Kidney (tissue), 14 donors: ENCODE data around the gene CPSF7. TPM values are rescaled to one million over a fixed set of nuclear protein-coding genes. Genes with fewer than 3 reads are reported as not detected.

Source experiments
- DNase-seq, 5 donors: peaks; one replicate each; pipeline ENCODE4 v3.0.0-alpha.2; 2013 to 2020
- FAIRE-seq: peaks from 2 replicates; lab custom pipeline; 2012; peaks lifted over from hg19 to GRCh38; lab: Jason Lieb, UNC
- H3K27ac ChIP-seq, 2 donors: one replicate each; pipeline ENCODE4 v1.7.0; 2013; ENCODE audit warnings: low read depth in 2 of 2, low read length in 2 of 2, inconsistent platforms in 1 of 2
- H3K27me3 ChIP-seq: one replicate; pipeline ENCODE4 v1.7.1; 2013; ENCODE audit warnings: low read length, inconsistent platforms; ENCODE audit not compliant: control insufficient read depth, insufficient read depth
- H3K36me3 ChIP-seq, 3 donors: one replicate each; pipeline versions ENCODE4 v1.7.0 to v1.7.1; 2013; ENCODE audit warnings: low read length in 3 of 3, control low read depth in 1 of 3, inconsistent platforms in 1 of 3; ENCODE audit not compliant: insufficient read depth in 3 of 3, control insufficient read depth in 2 of 3
- H3K4me1 ChIP-seq, 3 donors: one replicate each; pipeline versions ENCODE4 v1.7.0 to v1.7.1; 2013; ENCODE audit warnings: low read length in 3 of 3, inconsistent platforms in 1 of 3, low read depth in 1 of 3; ENCODE audit not compliant: control insufficient read depth in 2 of 3, insufficient read depth in 2 of 3
- H3K4me3 ChIP-seq, 3 donors: one replicate each; pipeline versions ENCODE4 v1.7.0 to v1.8.1; 2013; ENCODE audit warnings: low read length in 3 of 3, control low read depth in 1 of 3, inconsistent platforms in 1 of 3
- H3K9ac ChIP-seq, 3 donors: one replicate each; pipeline versions ENCODE4 v1.7.0 to v1.7.1; 2013; ENCODE audit warnings: low read length in 3 of 3, control low read depth in 1 of 3, inconsistent platforms in 1 of 3
- H3K9me3 ChIP-seq, 3 donors: one replicate each; pipeline versions ENCODE4 v1.7.0 to v1.7.1; 2013; ENCODE audit warnings: low read length in 3 of 3, control low read depth in 1 of 3, inconsistent platforms in 1 of 3; ENCODE audit not compliant: control insufficient read depth in 2 of 3, insufficient read depth in 1 of 3
- intact Hi-C: fragments of 100-400 bp; cut with DNase I; formaldehyde crosslinking; loops from one replicate; pipeline ENCODE4 v1.11.1; 2022
- polyA plus RNA-seq: library from polyadenylated mRNA; stranded (reverse); fragments of 350-450 nt; fragmentation: Illumina TruSeq; extraction: RNeasy Lipid Tissue Mini Kit (QIAGEN cat#74804); gene quantifications from one replicate; pipeline ENCODE4 v1.2.3, GENCODE V29; 2014; ENCODE audit warnings: low read depth, low replicate concordance; ENCODE audit not compliant: insufficient read depth
- total RNA-seq: library from RNA; stranded (reverse); fragmentation: NEBNext Ultra II Directional; extraction: Animal tissue kit (Norgen Biotek cat#: 25700); gene quantifications from one replicate; pipeline ENCODE4 v1.2.1, GENCODE V29; 2021
- TF ChIP-seq, protein P1 (sequence below): IDR thresholded peaks from 3 replicates; pipeline ENCODE4 v1.5.1; 2012; ENCODE audit warnings: mild to moderate bottlenecking, moderate library complexity, borderline replicate concordance; ENCODE audit not compliant: insufficient read depth; ENCODE audit errors: extremely low read depth
- donor health status: control.
- donor health status: control.
- donor health status: control.
- donor health status: control.
- donor health status: control.
- donor health status: DM: yes; HTN: yes; CAD: no.
- donor health status: Normal renal cell carcinoma (clear cell type).

The CPSF7 gene
- total and polyA plus RNA-seq, 2 donors from 2014 or later, result 28.4 to 94.5 TPM

DNA sequence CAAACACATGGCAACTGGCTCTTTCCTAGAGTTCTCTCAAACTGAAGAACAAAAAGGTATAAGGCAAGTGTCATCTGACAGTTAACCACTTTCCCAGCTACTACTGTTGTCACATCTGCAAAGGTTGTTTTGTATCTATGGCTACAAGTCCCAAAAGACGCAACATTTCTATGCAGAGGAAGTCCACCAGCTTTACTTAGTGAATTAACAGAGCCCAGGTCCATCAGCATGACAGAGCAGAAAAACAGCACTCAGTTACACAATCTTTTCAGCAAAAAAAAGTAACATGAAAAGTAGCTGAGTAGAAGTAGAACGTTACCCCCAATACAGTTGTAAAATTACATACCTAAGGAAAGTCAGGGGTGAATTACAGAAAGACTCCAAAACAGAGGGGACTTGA, 12.1 kb downstream of the CPSF7 start:
- TF ChIP-seq, protein P1, sequence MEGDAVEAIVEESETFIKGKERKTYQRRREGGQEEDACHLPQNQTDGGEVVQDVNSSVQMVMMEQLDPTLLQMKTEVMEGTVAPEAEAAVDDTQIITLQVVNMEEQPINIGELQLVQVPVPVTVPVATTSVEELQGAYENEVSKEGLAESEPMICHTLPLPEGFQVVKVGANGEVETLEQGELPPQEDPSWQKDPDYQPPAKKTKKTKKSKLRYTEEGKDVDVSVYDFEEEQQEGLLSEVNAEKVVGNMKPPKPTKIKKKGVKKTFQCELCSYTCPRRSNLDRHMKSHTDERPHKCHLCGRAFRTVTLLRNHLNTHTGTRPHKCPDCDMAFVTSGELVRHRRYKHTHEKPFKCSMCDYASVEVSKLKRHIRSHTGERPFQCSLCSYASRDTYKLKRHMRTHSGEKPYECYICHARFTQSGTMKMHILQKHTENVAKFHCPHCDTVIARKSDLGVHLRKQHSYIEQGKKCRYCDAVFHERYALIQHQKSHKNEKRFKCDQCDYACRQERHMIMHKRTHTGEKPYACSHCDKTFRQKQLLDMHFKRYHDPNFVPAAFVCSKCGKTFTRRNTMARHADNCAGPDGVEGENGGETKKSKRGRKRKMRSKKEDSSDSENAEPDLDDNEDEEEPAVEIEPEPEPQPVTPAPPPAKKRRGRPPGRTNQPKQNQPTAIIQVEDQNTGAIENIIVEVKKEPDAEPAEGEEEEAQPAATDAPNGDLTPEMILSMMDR, result no peak
- peaks cover 19 to 80% (median 47%) of the 10 kb centered on the region in 3 donors for H3K36me3 ChIP-seq
- no peak for DNase-seq
- H3K4me1 ChIP-seq, result peaks cover 0 to 2% (median 0%) of the 10 kb centered on the region in 3 donors
- no peak overlapping the region for H3K4me3 ChIP-seq
- no peaks in the 10 kb centered on the region for H3K27me3 ChIP-seq
- H3K9ac ChIP-seq, result no peak overlapping the region
- no peaks in the 10 kb centered on the region for H3K9me3 ChIP-seq
- H3K27ac ChIP-seq, result no peak overlapping the region
- FAIRE-seq, result no peak
- intact Hi-C loops, result no loop called here

DNA sequence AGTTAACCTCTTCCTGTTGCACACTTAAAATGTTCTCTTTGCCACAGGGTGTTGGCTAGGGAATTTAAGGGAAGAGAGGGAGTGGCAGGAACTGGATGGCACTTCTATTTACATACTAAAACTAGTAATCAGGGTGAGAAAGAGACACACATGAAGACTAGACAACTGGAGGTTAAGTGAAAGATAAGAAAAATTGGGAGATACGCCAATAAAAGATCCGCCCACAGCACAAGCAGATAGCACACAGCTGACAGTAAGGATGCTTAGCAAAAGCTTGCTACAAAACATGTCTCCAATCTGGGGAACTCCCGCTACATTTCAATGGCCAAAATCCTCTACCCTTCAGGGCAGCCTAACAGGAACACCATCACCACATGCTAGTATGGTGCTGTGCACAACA, 12.8 kb downstream of the CPSF7 start:
- no peaks in the 10 kb centered on the region for H3K9me3 ChIP-seq
- H3K36me3 ChIP-seq, result peaks cover 19 to 81% (median 49%) of the 10 kb centered on the region in 3 donors
- H3K27ac ChIP-seq, result no peak overlapping the region
- no peaks in the 10 kb centered on the region for H3K27me3 ChIP-seq
- H3K4me1 ChIP-seq, result peaks cover 0 to 2% (median 0%) of the 10 kb centered on the region in 3 donors
- intact Hi-C loops, result no loop called here
- H3K9ac ChIP-seq, result no peak overlapping the region
- H3K4me3 ChIP-seq, result no peak overlapping the region
- TF ChIP-seq, protein P1, result no peak
- FAIRE-seq (no peak), DNase-seq (no peak)

DNA sequence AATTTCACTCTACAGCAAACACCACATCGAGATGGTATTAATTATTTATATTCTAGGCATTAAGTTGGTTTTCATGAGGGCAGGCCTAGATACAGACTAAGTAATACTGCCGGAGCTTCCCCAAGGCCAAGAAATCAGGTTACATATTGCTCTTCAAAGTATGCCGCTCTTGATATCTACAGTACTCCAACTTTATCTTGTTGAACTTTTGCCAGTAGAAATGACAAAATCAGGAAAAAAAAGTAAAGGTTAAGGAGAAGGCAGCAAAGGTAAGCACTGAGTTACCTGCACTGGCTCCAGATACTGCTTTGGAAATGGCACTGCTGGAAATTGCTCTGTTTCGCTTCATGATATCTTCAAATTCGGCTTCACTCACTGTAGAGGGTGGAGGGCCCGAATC, 14.4 kb downstream of the CPSF7 start:
- Histone ChIP-seq H3K27me3 (no peaks in the 10 kb centered on the region), H3K4me1 (peaks cover 0 to 2% (median 0%) of the 10 kb centered on the region in 3 donors), H3K36me3 (peaks cover 25 to 84% (median 55%) of the 10 kb centered on the region in 3 donors), H3K4me3 (no peak overlapping the region), H3K9me3 (no peaks in the 10 kb centered on the region), H3K27ac (no peak overlapping the region), H3K9ac (no peak overlapping the region)
- TF ChIP-seq, protein P1, result no peak
- intact Hi-C loops, result no loop called here
- FAIRE-seq (no peak), DNase-seq (no peak)

DNA sequence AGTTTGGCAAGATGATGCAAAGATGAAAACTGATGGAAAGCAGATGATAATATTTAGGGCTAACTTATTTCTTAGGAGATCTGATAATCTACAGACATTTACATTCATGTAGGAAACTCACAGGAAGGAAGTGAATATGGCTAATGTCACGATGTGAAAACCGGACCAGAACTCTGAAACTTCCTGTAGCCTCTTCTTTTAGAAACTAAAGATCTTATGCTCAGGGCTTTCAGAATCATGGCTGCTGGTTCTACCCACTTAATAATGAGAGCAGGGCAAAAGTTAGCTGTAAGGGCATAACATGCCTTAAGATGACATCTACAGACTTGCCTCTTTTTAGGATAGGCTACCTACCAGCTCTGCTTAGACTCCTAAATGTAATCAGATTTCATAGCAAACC, 15.2 kb downstream of the CPSF7 start:
- H3K36me3 ChIP-seq, result peaks cover 25 to 80% (median 56%) of the 10 kb centered on the region in 3 donors
- no peak overlapping the region for H3K27ac ChIP-seq
- H3K9ac ChIP-seq, result no peak overlapping the region
- DNase-seq (no peak), FAIRE-seq (no peak)
- peaks cover 0 to 2% (median 0%) of the 10 kb centered on the region in 3 donors for H3K4me1 ChIP-seq
- intact Hi-C loops, result no loop called here
- no peaks in the 10 kb centered on the region for H3K9me3 ChIP-seq
- H3K27me3 ChIP-seq, result no peaks in the 10 kb centered on the region
- TF ChIP-seq, protein P1, result no peak
- H3K4me3 ChIP-seq, result no peak overlapping the region
